Ascending aorta (tissue), 2 donors: ENCODE data around the gene HIVEP3. TPM values are rescaled to one million over a fixed set of nuclear protein-coding genes. Genes with fewer than 3 reads are reported as not detected.

Source experiments
- DNase-seq, 2 donors: peaks; one replicate each; pipeline ENCODE4 v3.0.0-alpha.2; 2019; ENCODE audit warnings: low spot score in 2 of 2
- H3K27ac ChIP-seq, 2 donors: fragments of 200-600 bp; sonication (generic); one replicate each; pipeline ENCODE4 v1.5.1; 2016 to 2017; ENCODE audit warnings: mild to moderate bottlenecking in 1 of 2
- H3K27me3 ChIP-seq: fragments of 200-600 bp; sonication (generic); one replicate; pipeline ENCODE4 v1.5.1; 2017
- H3K36me3 ChIP-seq, 2 donors: fragments of 200-600 bp; sonication (generic); one replicate each; pipeline ENCODE4 v1.5.1; 2016
- H3K4me1 ChIP-seq, 2 donors: fragments of 200-600 bp; sonication (generic); one replicate each; pipeline ENCODE4 v1.5.1; 2016 to 2017; ENCODE audit warnings: mild to moderate bottlenecking in 1 of 2
- H3K4me3 ChIP-seq, 2 donors: fragments of 200-600 bp; sonication (generic); one replicate each; pipeline ENCODE4 v1.5.1; 2016 to 2017; ENCODE audit warnings: mild to moderate bottlenecking in 1 of 2
- H3K9me3 ChIP-seq, 2 donors: fragments of 200-600 bp; sonication (generic); one replicate each; pipeline ENCODE4 v1.5.1; 2016
- CTCF ChIP-seq, 3 experiments: fragments of 200-600 bp in 2 of 3; fragments of 450-650 bp in 1 of 3; sonication (generic) in 2 of 3; IDR thresholded peaks; one replicate each; pipeline ENCODE4 v1.5.1; 2016 to 2019; ENCODE audit warnings: antibody characterized with exemption in 3 of 3, mild to moderate bottlenecking in 1 of 3, moderate library complexity in 1 of 3
- intact Hi-C: fragments of 100-400 bp; cut with DNase I; formaldehyde crosslinking; loops from one replicate; pipeline ENCODE4 v1.15.1; 2023
- total RNA-seq: library from RNA; depleted of rRNA; stranded (reverse); fragments of >200 nt; gene quantifications from one replicate; pipeline ENCODE4 v1.1.0, GENCODE V29; 2016

The HIVEP3 gene
- total RNA-seq, 1 donor from 2014 or later = 0.32 TPM

- DNase-seq = no peak
- H3K27ac ChIP-seq = no peak overlapping the region
- intact Hi-C loops = no loop called here
- H3K4me1 ChIP-seq = no peaks in the 10 kb centered on the region
- H3K4me3 ChIP-seq = no peak overlapping the region
- no peaks in the 10 kb centered on the region for H3K27me3 ChIP-seq
- H3K36me3 ChIP-seq = no peaks in the 10 kb centered on the region
- no peak for TF ChIP-seq CTCF (IDR thresholded peaks at IDR 0.05)
- no peaks in the 10 kb centered on the region for H3K9me3 ChIP-seq
Measured at GRCh38 chr1:41709331-41709730, 209.4 kb downstream of the HIVEP3 start.

- H3K27me3 ChIP-seq = no peaks in the 10 kb centered on the region
- H3K27ac ChIP-seq = no peak overlapping the region
- no peaks in the 10 kb centered on the region for H3K9me3 ChIP-seq
- DNase-seq = no peak
- H3K4me1 ChIP-seq = no peaks in the 10 kb centered on the region
- H3K4me3 ChIP-seq = no peak overlapping the region
- no peaks in the 10 kb centered on the region for H3K36me3 ChIP-seq
- no peak for TF ChIP-seq CTCF (IDR thresholded peaks at IDR 0.05)
- intact Hi-C loops = no loop called here
Measured at GRCh38 chr1:41708332-41708731, 210.4 kb downstream of the HIVEP3 start.

GRCh38 chr1:41707793-41708192 is 210.9 kb downstream of the HIVEP3 start:
- Histone ChIP-seq H3K27ac (no peak overlapping the region), H3K4me1 (no peaks in the 10 kb centered on the region), H3K36me3 (no peaks in the 10 kb centered on the region), H3K4me3 (no peak overlapping the region), H3K27me3 (no peaks in the 10 kb centered on the region), H3K9me3 (no peaks in the 10 kb centered on the region)
- intact Hi-C loops = no loop called here
- TF ChIP-seq CTCF (IDR thresholded peaks at IDR 0.05) = no peak
- no peak for DNase-seq

GRCh38 chr1:41705798-41706197 is 212.9 kb downstream of the HIVEP3 start:
- no peak for DNase-seq
- Histone ChIP-seq H3K36me3 (no peaks in the 10 kb centered on the region), H3K27ac (no peak overlapping the region), H3K9me3 (no peaks in the 10 kb centered on the region), H3K4me3 (no peak overlapping the region), H3K4me1 (no peaks in the 10 kb centered on the region), H3K27me3 (no peaks in the 10 kb centered on the region)
- intact Hi-C loops = no loop called here
- TF ChIP-seq CTCF (IDR thresholded peaks at IDR 0.05) = no peak

GRCh38 chr1:41704196-41704595 is 214.5 kb downstream of the HIVEP3 start:
- intact Hi-C loops = no loop called here
- H3K9me3 ChIP-seq = no peaks in the 10 kb centered on the region
- no peaks in the 10 kb centered on the region for H3K4me1 ChIP-seq
- TF ChIP-seq CTCF (IDR thresholded peaks at IDR 0.05) = no peak
- H3K27me3 ChIP-seq = no peaks in the 10 kb centered on the region
- H3K4me3 ChIP-seq = no peak overlapping the region
- DNase-seq = no peak
- no peak overlapping the region for H3K27ac ChIP-seq
- H3K36me3 ChIP-seq = no peaks in the 10 kb centered on the region

- intact Hi-C loops = no loop called here
- Histone ChIP-seq H3K27me3 (no peaks in the 10 kb centered on the region), H3K36me3 (no peaks in the 10 kb centered on the region), H3K9me3 (no peaks in the 10 kb centered on the region), H3K27ac (no peak overlapping the region), H3K4me1 (no peaks in the 10 kb centered on the region), H3K4me3 (no peak overlapping the region)
- no peak for TF ChIP-seq CTCF (IDR thresholded peaks at IDR 0.05)
- DNase-seq = no peak
Measured at GRCh38 chr1:41702771-41703170, 216.0 kb downstream of the HIVEP3 start.
